Stomach (tissue), 9 donors: ENCODE results near the gene MINAR1. TPM values are rescaled to one million over a fixed set of nuclear protein-coding genes. Genes with fewer than 3 reads are reported as not detected.

ENCODE experiments used
- DNase-seq, 2 donors: peaks; one replicate each; pipeline versions ENCODE4 v3.0.0 to v3.0.0-alpha.2; 2013 to 2019
- H3K27ac ChIP-seq, 5 donors: fragments of 200-600 bp in 4 of 5; sonication (generic) in 4 of 5; one replicate each; pipeline ENCODE4 v1.5.1; 2013 to 2019; ENCODE audit warnings: mild to moderate bottlenecking in 1 of 5, moderate library complexity in 1 of 5
- H3K27me3 ChIP-seq, 3 donors: fragments of 200-600 bp; sonication (generic); one replicate each; pipeline ENCODE4 v1.5.1; 2017 to 2019; ENCODE audit warnings: mixed run types in 1 of 3
- H3K36me3 ChIP-seq, 4 donors: fragments of 200-600 bp; sonication (generic); 1 replicate in 3 of 4; 2 replicates in 1 of 4; pipeline ENCODE4 v1.5.1; 2016 to 2019
- H3K4me1 ChIP-seq, 4 donors: fragments of 200-600 bp; sonication (generic); one replicate each; pipeline ENCODE4 v1.5.1; 2016 to 2019
- H3K4me3 ChIP-seq, 4 donors: fragments of 200-600 bp; sonication (generic) in 3 of 4; one replicate each; pipeline ENCODE4 v1.5.1; 2016 to 2019; ENCODE audit warnings: mild to moderate bottlenecking in 1 of 4
- H3K9me3 ChIP-seq, 4 donors: fragments of 200-600 bp; sonication (generic); one replicate each; pipeline ENCODE4 v1.5.1; 2016 to 2019
- EP300 ChIP-seq: sonication (generic); formaldehyde crosslinking; IDR thresholded peaks from one replicate; pipeline ENCODE4 v1.6.1; 2017; ENCODE audit warnings: antibody characterized with exemption
- POLR2A ChIP-seq, 4 donors: fragments of 450-650 bp; IDR thresholded peaks; one replicate each; pipeline ENCODE4 v1.6.1; 2016; ENCODE audit warnings: antibody characterized with exemption in 4 of 4, control low read depth in 2 of 4, mild to moderate bottlenecking in 1 of 4, moderate library complexity in 1 of 4
- POLR2AphosphoS5 ChIP-seq, 3 donors: sonication (generic); formaldehyde crosslinking; IDR thresholded peaks; one replicate each; pipeline ENCODE4 v1.6.1; 2016; ENCODE audit warnings: antibody characterized with exemption in 3 of 3
- WGBS, 5 donors: extraction: QIAGEN DNeasy Blood & Tissue Kit in 3 of 5; methylation state at CpG; one replicate each; pipeline versions ENCODE4 v1.1.5 to v1.1.7; 2013 to 2018; 5-methylcytosine and 5-hydroxymethylcytosine counted together
- intact Hi-C: fragments of 100-400 bp; cut with DNase I; formaldehyde crosslinking; loops from one replicate; pipeline ENCODE4 v1.15.1; 2023; ENCODE audit warnings: low total_unique reads
- polyA plus RNA-seq, 3 donors: library from polyadenylated mRNA; stranded (reverse); fragments of 200-250 nt; gene quantifications; one replicate each; pipeline ENCODE4 v1.2.3, GENCODE V29; 2013
- total RNA-seq, 5 donors: library from RNA; depleted of rRNA; stranded (reverse); fragments of >200 nt; gene quantifications; one replicate each; pipeline versions ENCODE4 v1.1.0 to v1.2.3, GENCODE V29; 2014 to 2016
- TF ChIP-seq, protein P1 (sequence below), 7 experiments: fragments of 450-650 bp in 4 of 7; fragments of 200-600 bp in 3 of 7; sonication (generic) in 3 of 7; IDR thresholded peaks; one replicate each; pipeline ENCODE4 v1.5.1; 2016 to 2019; ENCODE audit warnings: antibody characterized with exemption in 7 of 7, control low read depth in 2 of 7, mild to moderate bottlenecking in 1 of 7
- donor health status: healthy with polysubstance abuse.
- donor health status: Bipolar disorder and iron deficiency.
- donor health status: healthy.

Gene MINAR1
- total and polyA plus RNA-seq, 8 donors, result 0.12 to 1.3 (median 0.25) TPM; not detected in 3

DNA sequence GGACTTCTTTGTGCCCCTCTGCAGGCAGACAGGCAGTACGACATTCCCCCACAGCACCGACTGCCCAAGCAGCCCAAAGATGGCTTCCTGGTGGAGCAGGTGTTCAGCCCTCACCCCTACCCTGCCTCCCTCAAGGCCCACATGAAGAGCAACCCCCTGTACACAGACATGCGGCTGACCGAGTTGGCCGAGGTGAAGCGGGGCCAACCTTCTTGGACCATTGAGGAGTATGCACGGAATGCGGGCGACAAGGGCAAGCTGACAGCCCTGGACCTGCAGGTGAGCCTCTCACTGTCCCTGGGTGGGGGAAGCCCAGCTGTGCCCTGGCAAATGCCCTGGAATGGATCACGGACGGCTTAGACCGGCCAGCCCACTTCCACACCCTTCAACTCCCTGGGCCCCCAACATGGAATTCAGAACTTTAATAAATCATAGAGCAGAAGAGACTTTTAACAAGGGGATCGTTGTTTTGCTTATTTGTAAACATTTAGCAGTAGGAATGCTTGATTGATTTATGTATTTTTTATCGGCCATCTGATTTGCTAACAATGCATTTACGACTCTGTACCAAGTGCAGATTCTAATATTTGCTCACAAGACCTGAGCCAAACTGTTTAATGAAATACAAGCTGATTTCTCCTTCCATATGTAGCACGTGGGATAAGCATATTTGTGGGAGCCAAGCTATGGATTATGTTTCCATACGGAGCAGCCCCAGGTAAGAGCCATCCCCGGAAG is 31.1 kb downstream of the MINAR1 start:
- H3K9me3 ChIP-seq, result no peaks in the 10 kb centered on the region
- no peak for TF ChIP-seq POLR2AphosphoS5 (IDR thresholded peaks at IDR 0.05)
- H3K27ac ChIP-seq, result no peak overlapping the region
- no peak overlapping the region for H3K4me3 ChIP-seq
- intact Hi-C loops, result no loop called here
- DNase-seq, result no peak
- no peaks in the 10 kb centered on the region for H3K4me1 ChIP-seq
- 73 to 81% (median 80%) methylated on average over 18 of the region's 18 CpGs for WGBS, 5 donors
- H3K27me3 ChIP-seq, result no peaks in the 10 kb centered on the region
- no peaks in the 10 kb centered on the region for H3K36me3 ChIP-seq

DNA sequence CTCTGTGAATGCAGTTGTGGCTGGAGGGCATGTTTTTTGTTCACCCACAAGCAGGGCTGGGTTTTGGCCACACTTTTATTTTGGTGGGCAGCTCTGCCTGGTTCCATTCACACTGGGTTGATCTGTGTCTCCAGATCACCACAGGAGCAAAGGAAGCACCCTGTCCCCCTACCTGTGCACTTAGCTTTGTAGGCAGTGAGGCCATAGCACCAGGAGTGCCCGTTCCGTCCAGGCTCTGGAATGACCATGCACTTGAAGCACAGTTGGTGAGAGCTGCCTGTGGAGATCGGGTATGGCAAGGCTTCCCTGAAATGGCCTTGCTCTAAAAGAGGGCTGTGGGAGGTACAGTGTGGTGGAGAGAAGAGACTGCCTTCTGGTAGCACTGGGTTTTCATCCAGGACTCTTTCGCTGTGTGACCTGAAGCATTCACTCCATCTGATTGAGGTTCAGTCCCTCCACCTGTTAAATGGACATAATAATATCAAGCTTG is 31.7 kb downstream of the MINAR1 start:
- H3K27me3 ChIP-seq, result no peaks in the 10 kb centered on the region
- DNase-seq, result no peak
- H3K9me3 ChIP-seq, result no peaks in the 10 kb centered on the region
- 86 to 94% (median 91%) methylated on average over 4 of the region's 4 CpGs for WGBS, 5 donors
- intact Hi-C loops, result no loop called here
- no peaks in the 10 kb centered on the region for H3K4me1 ChIP-seq
- no peak overlapping the region for H3K27ac ChIP-seq
- H3K36me3 ChIP-seq, result no peaks in the 10 kb centered on the region
- H3K4me3 ChIP-seq, result no peak overlapping the region
- TF ChIP-seq POLR2A (IDR thresholded peaks at IDR 0.05) (no peak), POLR2AphosphoS5 (IDR thresholded peaks at IDR 0.05) (no peak), EP300 (no peak)
- TF ChIP-seq, protein P1, sequence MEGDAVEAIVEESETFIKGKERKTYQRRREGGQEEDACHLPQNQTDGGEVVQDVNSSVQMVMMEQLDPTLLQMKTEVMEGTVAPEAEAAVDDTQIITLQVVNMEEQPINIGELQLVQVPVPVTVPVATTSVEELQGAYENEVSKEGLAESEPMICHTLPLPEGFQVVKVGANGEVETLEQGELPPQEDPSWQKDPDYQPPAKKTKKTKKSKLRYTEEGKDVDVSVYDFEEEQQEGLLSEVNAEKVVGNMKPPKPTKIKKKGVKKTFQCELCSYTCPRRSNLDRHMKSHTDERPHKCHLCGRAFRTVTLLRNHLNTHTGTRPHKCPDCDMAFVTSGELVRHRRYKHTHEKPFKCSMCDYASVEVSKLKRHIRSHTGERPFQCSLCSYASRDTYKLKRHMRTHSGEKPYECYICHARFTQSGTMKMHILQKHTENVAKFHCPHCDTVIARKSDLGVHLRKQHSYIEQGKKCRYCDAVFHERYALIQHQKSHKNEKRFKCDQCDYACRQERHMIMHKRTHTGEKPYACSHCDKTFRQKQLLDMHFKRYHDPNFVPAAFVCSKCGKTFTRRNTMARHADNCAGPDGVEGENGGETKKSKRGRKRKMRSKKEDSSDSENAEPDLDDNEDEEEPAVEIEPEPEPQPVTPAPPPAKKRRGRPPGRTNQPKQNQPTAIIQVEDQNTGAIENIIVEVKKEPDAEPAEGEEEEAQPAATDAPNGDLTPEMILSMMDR (IDR thresholded peaks at IDR 0.05), result no peak

DNA sequence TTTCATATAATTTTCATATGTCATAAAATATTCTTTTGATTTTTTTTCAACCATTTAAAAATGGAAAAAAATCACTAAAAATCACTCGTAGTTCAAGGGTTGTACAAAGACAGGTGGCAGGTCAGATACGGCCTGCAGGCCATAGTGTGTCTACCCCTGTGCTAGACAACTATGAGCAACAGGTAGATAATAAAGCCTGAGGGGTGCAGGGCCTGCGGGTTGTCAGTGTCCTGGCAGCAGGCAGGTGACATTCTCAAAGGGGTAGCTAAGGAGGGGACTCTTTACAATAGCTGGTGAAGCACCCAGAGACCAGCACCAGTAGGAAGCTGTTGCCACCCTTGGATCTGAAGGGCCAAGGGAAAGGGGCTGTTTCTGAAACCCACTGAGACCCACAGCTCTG is 34.4 kb downstream of the MINAR1 start:
- no peak for TF ChIP-seq POLR2AphosphoS5 (IDR thresholded peaks at IDR 0.05)
- TF ChIP-seq, protein P1 (IDR thresholded peaks at IDR 0.05), result no peak
- no peak for TF ChIP-seq EP300
- TF ChIP-seq POLR2A (IDR thresholded peaks at IDR 0.05), result no peak
- intact Hi-C loops, result no loop called here
- no peaks in the 10 kb centered on the region for H3K4me1 ChIP-seq
- H3K36me3 ChIP-seq, result no peaks in the 10 kb centered on the region
- no peak for DNase-seq
- no peak overlapping the region for H3K4me3 ChIP-seq
- no peaks in the 10 kb centered on the region for H3K9me3 ChIP-seq
- no peaks in the 10 kb centered on the region for H3K27me3 ChIP-seq
- no peak overlapping the region for H3K27ac ChIP-seq
- WGBS, 5 donors, result 87 to 96% (median 90%) methylated on average over 3 of the region's 3 CpGs

DNA sequence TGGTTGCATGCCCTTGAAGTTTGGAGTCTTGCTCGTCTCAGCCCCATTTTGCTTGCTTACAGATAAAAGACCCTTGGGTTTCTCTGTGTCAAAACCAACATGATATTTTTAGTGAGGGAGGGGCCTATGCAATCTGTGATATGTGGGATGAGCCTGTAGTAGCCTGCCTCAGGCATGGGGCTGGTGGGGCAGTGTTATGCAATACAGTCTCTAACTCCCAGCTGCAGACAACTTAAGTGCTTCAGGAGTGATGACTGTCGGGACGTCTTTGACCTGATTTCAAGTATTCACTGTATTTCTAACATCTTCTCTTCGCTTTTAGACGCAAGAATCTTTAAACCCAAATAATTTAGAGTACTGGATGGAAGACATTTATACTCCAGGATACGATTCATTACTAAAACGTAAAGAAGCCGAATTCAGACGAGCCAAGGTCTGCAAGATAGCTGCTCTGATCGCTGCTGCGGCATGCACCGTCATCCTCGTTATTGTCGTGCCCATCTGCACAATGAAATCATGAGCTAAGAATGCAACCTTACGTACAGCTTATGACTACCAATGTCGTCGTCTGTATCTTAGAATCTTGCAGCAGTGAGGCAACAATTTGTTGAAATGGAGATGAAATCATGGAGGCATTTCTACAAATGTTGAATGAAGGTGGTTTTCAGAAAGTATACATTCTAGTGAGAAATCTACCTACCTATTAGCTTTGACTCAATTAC is 35.9 kb downstream of the MINAR1 start:
- no peak for TF ChIP-seq POLR2A (IDR thresholded peaks at IDR 0.05)
- no peak for TF ChIP-seq POLR2AphosphoS5 (IDR thresholded peaks at IDR 0.05)
- TF ChIP-seq EP300, result no peak
- TF ChIP-seq, protein P1 (IDR thresholded peaks at IDR 0.05), result no peak
- H3K27ac ChIP-seq, result no peak overlapping the region
- intact Hi-C loops, result no loop called here
- WGBS, 5 donors, result 92 to 96% (median 93%) methylated on average over 17 of the region's 17 CpGs
- no peaks in the 10 kb centered on the region for H3K27me3 ChIP-seq
- H3K4me1 ChIP-seq, result no peaks in the 10 kb centered on the region
- no peaks in the 10 kb centered on the region for H3K9me3 ChIP-seq
- DNase-seq, result no peak
- no peaks in the 10 kb centered on the region for H3K36me3 ChIP-seq
- H3K4me3 ChIP-seq, result no peak overlapping the region
